HG03045 (cell line): Measurements from ENCODE around the gene GOLGA6L7.
"Not testable (repeated sequence)": the region's sequence is repeated elsewhere in the genome, so short reads cannot be mapped to it uniquely, and the experiment has no call there.

ENCODE experiments used
- ATAC-seq: cut with Tn5 transposase; IDR thresholded peaks from one replicate; pipeline ENCODE4 v1.9.1; 2021; ENCODE audit warnings: mild to moderate bottlenecking, moderate library complexity; ENCODE audit not compliant: unreplicated experiment

Gene GOLGA6L7

GRCh38 chr15:28844147-28844546 lies 4.3 kb downstream of the GOLGA6L7 start:
- ATAC-seq = not testable (repeated sequence)

GRCh38 chr15:28843520-28843919 lies 4.9 kb downstream of the GOLGA6L7 start:
- ATAC-seq = not testable (repeated sequence)

GRCh38 chr15:28842210-28842609 lies 6.2 kb downstream of the GOLGA6L7 start:
- not testable (repeated sequence) for ATAC-seq

- ATAC-seq = not testable (repeated sequence)
Observed at GRCh38 chr15:28840285-28840684, 8.2 kb downstream of the GOLGA6L7 start.

- ATAC-seq = not testable (repeated sequence)
Observed at GRCh38 chr15:28834957-28835585, 13.4 kb downstream of the GOLGA6L7 start.

GRCh38 chr15:28831897-28832587 lies 16.4 kb downstream of the GOLGA6L7 start:
- ATAC-seq = not testable (repeated sequence)

- ATAC-seq = not testable (repeated sequence)
Observed at GRCh38 chr15:28821420-28821819, 27.0 kb downstream of the GOLGA6L7 start.

GRCh38 chr15:28819930-28820295 lies 28.5 kb downstream of the GOLGA6L7 start:
- ATAC-seq = not testable (repeated sequence)

GRCh38 chr15:28819019-28819929 lies 29.2 kb downstream of the GOLGA6L7 start:
- ATAC-seq = not testable (repeated sequence)

GRCh38 chr15:28818168-28818567 lies 30.3 kb downstream of the GOLGA6L7 start:
- ATAC-seq = not testable (repeated sequence)

GRCh38 chr15:28814059-28814458 lies 34.4 kb downstream of the GOLGA6L7 start:
- ATAC-seq = not testable (repeated sequence)

GRCh38 chr15:28813392-28813791 lies 35.1 kb downstream of the GOLGA6L7 start:
- not testable (repeated sequence) for ATAC-seq

GRCh38 chr15:28811852-28812550 lies 36.4 kb downstream of the GOLGA6L7 start:
- not testable (repeated sequence) for ATAC-seq

GRCh38 chr15:28810444-28810843 lies 38.0 kb downstream of the GOLGA6L7 start:
- not testable (repeated sequence) for ATAC-seq

- not testable (repeated sequence) for ATAC-seq
Observed at GRCh38 chr15:28808136-28808535, 40.3 kb downstream of the GOLGA6L7 start.

GRCh38 chr15:28800366-28800765 lies 48.1 kb downstream of the GOLGA6L7 start:
- ATAC-seq = not testable (repeated sequence)

GRCh38 chr15:28798234-28798633 lies 50.2 kb downstream of the GOLGA6L7 start:
- not testable (repeated sequence) for ATAC-seq

GRCh38 chr15:28794231-28794630 lies 54.2 kb downstream of the GOLGA6L7 start:
- ATAC-seq = not testable (repeated sequence)
